Endothelial cell of umbilical vein (primary cell): ENCODE measurements around the gene CARHSP1. TPM values are rescaled to one million over a fixed set of nuclear protein-coding genes. Genes with fewer than 3 reads are reported as not detected.
A peak's percentile ranks its signal among the peaks of the same experiment; 100 is the strongest.

Experiments
- BruUV-seq: library from RNA; stranded (reverse); fragments of 400-500 nt; replicated peaks from 2 replicates; lab custom pipeline; 2021; lab: Mats Ljungman, UMichigan
- CTCF ChIA-PET: fragments of 300-600, 350-600 bp; sonication (Branson Sonifier 250); formaldehyde crosslinking; loops from one replicate; lab custom pipeline; 2021; ENCODE audit warnings: antibody characterized with exemption, inconsistent platforms; lab: Charles Lee
- POLR2A ChIA-PET: fragments of 300-600, 350-600 bp; sonication (Branson Sonifier 250); formaldehyde crosslinking; loops from one replicate; lab custom pipeline; 2021; ENCODE audit warnings: antibody characterized with exemption, inconsistent platforms; lab: Charles Lee
- DNase-seq: peaks from one replicate; pipeline ENCODE4 v3.0.0-alpha.2; 2011; ENCODE audit warnings: low read depth, low spot score
- FAIRE-seq: peaks from 2 replicates; lab custom pipeline; 2011; peaks lifted over from hg19 to GRCh38; lab: Jason Lieb, UNC
- H2AFZ ChIP-seq: 2 replicates; pipeline ENCODE4 v1.6.0; 2012; ENCODE audit warnings: low read depth, low read length, control low read depth, inconsistent platforms
- H3K27ac ChIP-seq: 2 replicates; pipeline ENCODE4 v1.5.1; 2011; ENCODE audit warnings: low read depth, mild to moderate bottlenecking, control low read depth, low read length, moderate library complexity; ENCODE audit not compliant: insufficient read depth
- H3K27me3 ChIP-seq, 2 experiments: 2 replicates each; pipeline versions ENCODE4 v1.6.0 to v1.6.1; 2011; ENCODE audit warnings: low read length in 2 of 2, mixed read lengths in 1 of 2; ENCODE audit not compliant: control insufficient read depth in 2 of 2, insufficient read depth in 2 of 2
- H3K36me3 ChIP-seq, 2 experiments: 2 replicates in 1 of 2; 3 replicates in 1 of 2; pipeline ENCODE4 v1.5.1; 2011; ENCODE audit warnings: low read length in 2 of 2, mild to moderate bottlenecking in 1 of 2, moderate library complexity in 1 of 2; ENCODE audit not compliant: control insufficient read depth in 2 of 2, insufficient read depth in 2 of 2; ENCODE audit errors: extremely low read depth in 1 of 2
- H3K4me1 ChIP-seq: 3 replicates; pipeline ENCODE4 v1.5.1; 2011; ENCODE audit warnings: mild to moderate bottlenecking, low read length; ENCODE audit not compliant: control insufficient read depth, insufficient read depth; ENCODE audit errors: extremely low read depth
- H3K4me2 ChIP-seq: 2 replicates; pipeline ENCODE4 v1.6.1; 2011; ENCODE audit warnings: low read length, control low read depth, mixed read lengths; ENCODE audit not compliant: insufficient read depth
- H3K4me3 ChIP-seq, 3 experiments: fragments of 200-600 bp in 1 of 3; sonication (generic), shearing (Covaris generic) in 1 of 3; replicated peaks in 1 of 3; 2 replicates each; pipeline ENCODE4 v1.5.1; 2011 to 2016; ENCODE audit warnings: control low read depth in 3 of 3, low read length in 3 of 3, mild to moderate bottlenecking in 2 of 3, inconsistent platforms in 1 of 3, low read depth in 1 of 3, moderate library complexity in 1 of 3; ENCODE audit not compliant: insufficient read depth in 1 of 3
- H3K79me2 ChIP-seq: 2 replicates; pipeline ENCODE4 v1.6.0; 2012; ENCODE audit warnings: low read length, inconsistent platforms; ENCODE audit not compliant: control insufficient read depth, insufficient read depth
- H3K9ac ChIP-seq: replicated peaks from 2 replicates; pipeline ENCODE3; 2011; ENCODE audit warnings: low read length, control low read depth; ENCODE audit not compliant: insufficient read depth; ENCODE audit errors: extremely low read depth
- H3K9me1 ChIP-seq: replicated peaks from 3 replicates; pipeline ENCODE4 v1.6.0; 2011; ENCODE audit warnings: mild to moderate bottlenecking, low read length; ENCODE audit not compliant: control insufficient read depth, insufficient read depth; ENCODE audit errors: extremely low read depth
- H3K9me3 ChIP-seq: replicated peaks from 2 replicates; pipeline ENCODE4 v1.5.1; 2012; ENCODE audit warnings: low read length, inconsistent platforms; ENCODE audit not compliant: control insufficient read depth, insufficient read depth
- H4K20me1 ChIP-seq: replicated peaks from 2 replicates; pipeline ENCODE3; 2011; ENCODE audit warnings: mild to moderate bottlenecking, low read length; ENCODE audit not compliant: control insufficient read depth, insufficient read depth; ENCODE audit errors: extremely low read depth
- CTCF ChIP-seq, 2 donors: IDR thresholded peaks; 1 replicate in 1 of 2; 2 replicates in 1 of 2; pipeline ENCODE4 v1.5.1; 2011; ENCODE audit warnings: low read length in 2 of 2, mild to moderate bottlenecking in 2 of 2, moderate library complexity in 2 of 2, control low read depth in 1 of 2, inconsistent platforms in 1 of 2, low read depth in 1 of 2; ENCODE audit not compliant: insufficient read depth in 1 of 2; ENCODE audit errors: extremely low read depth in 1 of 2
- EZH2 ChIP-seq: IDR thresholded peaks from 2 replicates; pipeline ENCODE4 v1.6.1; 2012; ENCODE audit warnings: borderline replicate concordance, low read depth, mild to moderate bottlenecking, moderate library complexity, low read length, inconsistent platforms; ENCODE audit not compliant: severe bottlenecking
- FOS ChIP-seq: IDR thresholded peaks from 2 replicates; pipeline ENCODE4 v1.6.1; 2011; ENCODE audit warnings: mild to moderate bottlenecking, low read length, moderate library complexity, borderline replicate concordance; ENCODE audit not compliant: insufficient read depth
- GATA2 ChIP-seq: IDR thresholded peaks from 2 replicates; pipeline ENCODE4 v1.7.0; 2011; ENCODE audit warnings: low read depth, mild to moderate bottlenecking, moderate library complexity, mixed read lengths, low read length; ENCODE audit not compliant: insufficient read length, insufficient read depth
- MYC ChIP-seq: IDR thresholded peaks from one replicate; pipeline ENCODE4 v1.6.1; 2011; ENCODE audit warnings: mild to moderate bottlenecking, low read depth, low read length
- POLR2A ChIP-seq: IDR thresholded peaks from 2 replicates; pipeline ENCODE4 v1.6.1; 2012; ENCODE audit warnings: low read depth, mild to moderate bottlenecking, control low read depth, low read length
- dilution Hi-C: fragments of 300-500 bp; cut with MboI; formaldehyde crosslinking; loops from one replicate; pipeline ENCODE4 v1.15.0; 2019; ENCODE audit warnings: low sequenced_read_pairs; ENCODE audit not compliant: extremely low pct_ligation_motif_present
- intact Hi-C: fragments of 100-400 bp; cut with micrococcal nuclease; formaldehyde crosslinking; loops from one replicate; pipeline ENCODE4 v1.10.0; 2022
- polyA plus RNA-seq, 4 experiments: library from polyadenylated mRNA; depleted of rRNA in 3 of 4; stranded (reverse) in 3 of 4; unstranded in 1 of 4; fragments of >200 nt; gene quantifications; 2 replicates each; pipeline versions ENCODE4 v1.2.1 to v1.2.3, GENCODE V29; 2011 to 2012; ENCODE audit warnings: missing spikeins in 1 of 4
- total RNA-seq: library from RNA; stranded (reverse); gene quantifications from 2 replicates; pipeline ENCODE4 v1.2.3, GENCODE V29; 2021

CARHSP1 gene
- total and polyA plus RNA-seq, 2 donors (not counting 3 experiments of a cell fraction or from before 2014, with no cell fraction given) = 64.9 to 72.5 TPM

GRCh38 chr16:8848939-8849391 lies 19.8 kb downstream of the CARHSP1 start:
- H3K9ac ChIP-seq = no peak overlapping the region
- peaks cover 23% of the 10 kb centered on the region for H3K4me1 ChIP-seq
- no peaks in the 10 kb centered on the region for H3K27me3 ChIP-seq
- DNase-seq (no peak), FAIRE-seq (no peak)
- TF ChIP-seq FOS (peak; percentile 35), MYC (no peak), CTCF (IDR thresholded peaks at IDR 0.05; ENCODE audit: extremely low read depth in 1 of 2, insufficient read depth in 1 of 2, low read depth in 1 of 2, low read length in 2 of 2) (no peak), GATA2 (no peak), EZH2 (no peak), POLR2A (no peak)
- H3K36me3 ChIP-seq = peaks cover 5 to 19% of the 10 kb centered on the region in 2 experiments
- BruUV-seq = no TSS peak
- ChIA-PET POLR2A (interaction anchor here (0.6 to 0.8 kb wide), 2 partner anchors 12 to 20 kb away, joined by 4 to 7 read pairs; partner anchors contain the start of gene CARHSP1), CTCF (interaction anchor here (1.3 to 1.4 kb wide), 2 partner anchors 8 to 20 kb away, joined by 3 read pairs; partner anchors contain the start of gene CARHSP1)
- peaks cover 9% of the 10 kb centered on the region for H3K79me2 ChIP-seq
- H3K27ac ChIP-seq = peak overlapping the region; percentile 24
- H3K9me1 ChIP-seq = no peaks in the 10 kb centered on the region
- H3K9me3 ChIP-seq = no peaks in the 10 kb centered on the region
- no peak overlapping the region for H3K4me3 ChIP-seq
- intact Hi-C loops (no loop called here), dilution Hi-C loops (no loop called here)
- H2AFZ ChIP-seq = no peak overlapping the region
- no peaks in the 10 kb centered on the region for H4K20me1 ChIP-seq
- no peak overlapping the region for H3K4me2 ChIP-seq
